Thyroid gland (tissue), 4 donors: ENCODE results near the gene LRRC34.

Experiments used
- POLR2A ChIP-seq, 2 donors: fragments of 450-650 bp; IDR thresholded peaks; one replicate each; pipeline ENCODE4 v1.6.1; 2017; ENCODE audit warnings: antibody characterized with exemption in 2 of 2, mild to moderate bottlenecking in 2 of 2, moderate library complexity in 1 of 2
- TF ChIP-seq, protein P1 (sequence below), 6 experiments: fragments of 200-600 bp in 3 of 6; fragments of 450-650 bp in 3 of 6; sonication (generic) in 3 of 6; IDR thresholded peaks; one replicate each; pipeline ENCODE4 v1.5.1; 2016 to 2019; ENCODE audit warnings: antibody characterized with exemption in 6 of 6, mild to moderate bottlenecking in 2 of 6, inconsistent platforms in 1 of 6, moderate library complexity in 1 of 6

DNA sequence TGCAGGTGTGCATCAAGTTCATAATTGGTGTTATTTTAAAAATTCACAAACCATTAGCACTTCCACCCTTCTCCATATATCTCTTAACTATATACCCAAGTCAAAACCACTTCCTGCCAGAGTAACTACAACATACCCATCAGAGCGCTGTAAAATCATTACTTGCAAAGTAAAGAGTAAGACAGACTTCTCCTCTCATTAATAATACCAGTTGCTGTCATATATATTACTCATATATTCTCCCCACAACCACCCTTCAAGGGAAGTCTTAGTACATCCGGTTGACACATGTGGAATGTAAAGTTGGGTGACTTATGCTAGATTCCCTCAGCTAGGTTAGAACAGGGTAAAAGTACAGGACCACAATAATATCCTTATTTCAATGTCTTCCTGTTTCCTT lies 53.4 kb downstream of the LRRC34 start:
- TF ChIP-seq, protein P1, sequence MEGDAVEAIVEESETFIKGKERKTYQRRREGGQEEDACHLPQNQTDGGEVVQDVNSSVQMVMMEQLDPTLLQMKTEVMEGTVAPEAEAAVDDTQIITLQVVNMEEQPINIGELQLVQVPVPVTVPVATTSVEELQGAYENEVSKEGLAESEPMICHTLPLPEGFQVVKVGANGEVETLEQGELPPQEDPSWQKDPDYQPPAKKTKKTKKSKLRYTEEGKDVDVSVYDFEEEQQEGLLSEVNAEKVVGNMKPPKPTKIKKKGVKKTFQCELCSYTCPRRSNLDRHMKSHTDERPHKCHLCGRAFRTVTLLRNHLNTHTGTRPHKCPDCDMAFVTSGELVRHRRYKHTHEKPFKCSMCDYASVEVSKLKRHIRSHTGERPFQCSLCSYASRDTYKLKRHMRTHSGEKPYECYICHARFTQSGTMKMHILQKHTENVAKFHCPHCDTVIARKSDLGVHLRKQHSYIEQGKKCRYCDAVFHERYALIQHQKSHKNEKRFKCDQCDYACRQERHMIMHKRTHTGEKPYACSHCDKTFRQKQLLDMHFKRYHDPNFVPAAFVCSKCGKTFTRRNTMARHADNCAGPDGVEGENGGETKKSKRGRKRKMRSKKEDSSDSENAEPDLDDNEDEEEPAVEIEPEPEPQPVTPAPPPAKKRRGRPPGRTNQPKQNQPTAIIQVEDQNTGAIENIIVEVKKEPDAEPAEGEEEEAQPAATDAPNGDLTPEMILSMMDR (IDR thresholded peaks at IDR 0.05) = no peak
- no peak for TF ChIP-seq POLR2A (IDR thresholded peaks at IDR 0.05)
